HEK293 (cell line): ENCODE measurements around the gene CTSZ.

Experiments used
- CTCF ChIA-PET: fragments of 350-600 bp; formaldehyde crosslinking; extraction: SDS; loops from one replicate; lab custom pipeline; 2021; ENCODE audit warnings: antibody characterized with exemption; lab: Yijun Ruan, JAX
- POLR2A ChIA-PET: fragments of 300-600 bp; formaldehyde crosslinking; extraction: SDS; loops from one replicate; lab custom pipeline; 2020; ENCODE audit warnings: antibody characterized with exemption, inconsistent platforms; lab: Yijun Ruan, JAX
- H3K27ac ChIP-seq: fragments of 200-500 bp; sonication (Bioruptor generic); 2 replicates; pipeline ENCODE4 v1.5.1; 2014; ENCODE audit warnings: low read depth, low read length, control low read depth, inconsistent platforms; ENCODE audit errors: extremely low read depth
- H3K36me3 ChIP-seq, 2 experiments: fragments of 200-500 bp in 1 of 2; sonication (Bioruptor generic) in 1 of 2; 1 replicate in 1 of 2; 2 replicates in 1 of 2; pipeline ENCODE4 v1.5.1; 2014 to 2017; ENCODE audit warnings: inconsistent platforms in 2 of 2, low read length in 2 of 2; ENCODE audit not compliant: control insufficient read depth in 2 of 2, insufficient read depth in 1 of 2
- H3K4me1 ChIP-seq: fragments of 200-500 bp; sonication (Bioruptor generic); 2 replicates; pipeline ENCODE4 v1.5.1; 2014; ENCODE audit warnings: mild to moderate bottlenecking, low read length, inconsistent platforms; ENCODE audit not compliant: control insufficient read depth, insufficient read depth
- H3K4me3 ChIP-seq: 2 replicates; pipeline ENCODE4 v1.5.1; 2011; ENCODE audit warnings: low read depth, mild to moderate bottlenecking, control low read depth, low read length, moderate library complexity
- H3K9me3 ChIP-seq: fragments of 200-500 bp; sonication (Bioruptor generic); 2 replicates; pipeline ENCODE4 v1.5.1; 2014; ENCODE audit warnings: low read depth, low read length, inconsistent platforms; ENCODE audit not compliant: control insufficient read depth, insufficient read depth
- GLI2 ChIP-seq: fragments of 450-650 bp; formaldehyde crosslinking; IDR thresholded peaks from 2 replicates; pipeline ENCODE4; 2017; ENCODE audit warnings: missing biosample characterization, missing genetic modification characterization, low read depth, borderline replicate concordance
- GLI4 ChIP-seq: fragments of 450-650 bp; formaldehyde crosslinking; IDR thresholded peaks from 2 replicates; pipeline ENCODE4 v1.5.1; 2016; ENCODE audit warnings: missing biosample characterization, missing genetic modification characterization
- PRDM1 ChIP-seq: fragments of 450-650 bp; formaldehyde crosslinking; IDR thresholded peaks from 2 replicates; pipeline ENCODE4; 2016; ENCODE audit warnings: missing biosample characterization, missing genetic modification characterization
- SP3 ChIP-seq: fragments of 450-650 bp; formaldehyde crosslinking; IDR thresholded peaks from 2 replicates; pipeline ENCODE4 v1.5.1; 2016; ENCODE audit warnings: missing biosample characterization, missing genetic modification characterization
- SP7 ChIP-seq: fragments of 450-650 bp; formaldehyde crosslinking; IDR thresholded peaks from 2 replicates; pipeline ENCODE4 v1.5.1; 2016; ENCODE audit warnings: missing biosample characterization, missing genetic modification characterization
- ZNF174 ChIP-seq: fragments of 450-650 bp; formaldehyde crosslinking; IDR thresholded peaks from 2 replicates; pipeline ENCODE4 v1.5.0; 2017; ENCODE audit warnings: missing biosample characterization, mild to moderate bottlenecking, missing genetic modification characterization
- ZNF184 ChIP-seq: fragments of 450-650 bp; IDR thresholded peaks from 2 replicates; pipeline ENCODE4 v1.5.1; 2018; ENCODE audit warnings: missing biosample characterization, mild to moderate bottlenecking, missing genetic modification characterization
- ZNF341 ChIP-seq: fragments of 450-650 bp; formaldehyde crosslinking; IDR thresholded peaks from 2 replicates; pipeline ENCODE4; 2016; ENCODE audit warnings: low read depth, missing biosample characterization, missing genetic modification characterization
- ZNF510 ChIP-seq: fragments of 450-650 bp; formaldehyde crosslinking; IDR thresholded peaks from 2 replicates; pipeline ENCODE4 v1.5.1; 2018; ENCODE audit warnings: mild to moderate bottlenecking, missing genetic modification characterization, missing biosample characterization; ENCODE audit not compliant: insufficient replicate concordance
- ZNF596 ChIP-seq: fragments of 450-650 bp; IDR thresholded peaks from 2 replicates; pipeline ENCODE4 v1.5.0; 2018; ENCODE audit warnings: missing biosample characterization, mild to moderate bottlenecking, missing genetic modification characterization, moderate library complexity
- TF ChIP-seq, protein P1 (sequence below): fragments of 450-650 bp; formaldehyde crosslinking; IDR thresholded peaks from 2 replicates; pipeline ENCODE4 v1.5.1; 2017; ENCODE audit warnings: missing biosample characterization, missing genetic modification characterization
- TF ChIP-seq, protein P2 (sequence below): fragments of 450-650 bp; formaldehyde crosslinking; IDR thresholded peaks from 2 replicates; pipeline ENCODE4 v1.5.1; 2017; ENCODE audit warnings: missing biosample characterization, missing genetic modification characterization
- TF ChIP-seq, protein P3 (sequence below): fragments of 450-650 bp; formaldehyde crosslinking; IDR thresholded peaks from 2 replicates; pipeline ENCODE4 v1.5.1; 2016; ENCODE audit warnings: missing biosample characterization, missing genetic modification characterization, low read depth

The CTSZ gene

DNA sequence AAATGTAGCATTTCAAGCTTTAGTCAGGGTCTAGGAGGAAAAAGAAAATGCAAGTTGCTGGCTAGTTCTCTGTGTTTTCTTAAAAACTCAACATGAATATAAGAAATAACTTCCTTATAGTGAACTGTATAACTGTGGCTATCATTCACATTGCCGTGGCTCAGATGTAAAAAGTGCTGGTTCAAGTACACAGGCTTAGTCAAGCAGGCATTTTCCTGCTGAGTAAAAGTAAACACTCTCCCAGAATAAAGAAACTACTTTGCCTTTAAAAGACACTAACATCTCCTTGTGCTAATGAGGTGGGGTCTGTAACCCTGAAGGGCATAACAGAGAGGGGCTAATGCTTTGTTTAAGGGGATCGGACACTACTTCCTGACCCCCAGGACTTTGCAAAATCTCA, 21.8 kb upstream of the CTSZ start:
- H3K27ac ChIP-seq = no peak overlapping the region

DNA sequence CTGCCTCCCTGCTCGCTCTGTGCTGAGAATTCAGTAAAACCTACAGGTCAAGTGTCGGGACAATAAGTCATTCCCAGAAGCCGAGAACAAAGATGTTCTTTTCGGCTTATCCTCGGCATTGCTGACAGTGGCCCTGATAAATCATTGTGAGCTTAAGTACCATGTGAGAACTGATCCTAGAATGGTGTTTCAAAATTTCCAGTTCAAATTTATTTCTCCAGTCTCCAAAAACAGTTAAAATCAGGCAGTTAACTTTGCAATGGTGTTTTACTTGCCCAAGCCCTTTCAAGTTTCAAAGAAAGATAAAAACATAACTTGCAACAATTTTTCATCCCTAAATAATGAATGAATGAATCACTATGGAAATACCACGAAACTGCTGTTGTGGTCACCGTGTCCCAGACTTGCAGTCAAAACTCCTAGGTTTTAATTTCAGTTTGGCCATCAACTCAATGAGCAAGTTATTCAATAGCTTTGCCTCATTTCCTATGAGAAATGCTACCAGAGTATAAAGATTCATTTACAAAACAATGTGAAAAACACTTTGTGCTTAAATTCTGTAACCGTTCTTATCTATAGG, 20.8 kb upstream of the CTSZ start:
- POLR2A ChIA-PET = no interaction called here
- H3K27ac ChIP-seq = no peak overlapping the region
- TF ChIP-seq, protein P1, sequence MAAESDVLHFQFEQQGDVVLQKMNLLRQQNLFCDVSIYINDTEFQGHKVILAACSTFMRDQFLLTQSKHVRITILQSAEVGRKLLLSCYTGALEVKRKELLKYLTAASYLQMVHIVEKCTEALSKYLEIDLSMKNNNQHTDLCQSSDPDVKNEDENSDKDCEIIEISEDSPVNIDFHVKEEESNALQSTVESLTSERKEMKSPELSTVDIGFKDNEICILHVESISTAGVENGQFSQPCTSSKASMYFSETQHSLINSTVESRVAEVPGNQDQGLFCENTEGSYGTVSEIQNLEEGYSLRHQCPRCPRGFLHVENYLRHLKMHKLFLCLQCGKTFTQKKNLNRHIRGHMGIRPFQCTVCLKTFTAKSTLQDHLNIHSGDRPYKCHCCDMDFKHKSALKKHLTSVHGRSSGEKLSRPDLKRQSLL (tag by site-specific recombination) = no peak
- TF ChIP-seq, protein P2, sequence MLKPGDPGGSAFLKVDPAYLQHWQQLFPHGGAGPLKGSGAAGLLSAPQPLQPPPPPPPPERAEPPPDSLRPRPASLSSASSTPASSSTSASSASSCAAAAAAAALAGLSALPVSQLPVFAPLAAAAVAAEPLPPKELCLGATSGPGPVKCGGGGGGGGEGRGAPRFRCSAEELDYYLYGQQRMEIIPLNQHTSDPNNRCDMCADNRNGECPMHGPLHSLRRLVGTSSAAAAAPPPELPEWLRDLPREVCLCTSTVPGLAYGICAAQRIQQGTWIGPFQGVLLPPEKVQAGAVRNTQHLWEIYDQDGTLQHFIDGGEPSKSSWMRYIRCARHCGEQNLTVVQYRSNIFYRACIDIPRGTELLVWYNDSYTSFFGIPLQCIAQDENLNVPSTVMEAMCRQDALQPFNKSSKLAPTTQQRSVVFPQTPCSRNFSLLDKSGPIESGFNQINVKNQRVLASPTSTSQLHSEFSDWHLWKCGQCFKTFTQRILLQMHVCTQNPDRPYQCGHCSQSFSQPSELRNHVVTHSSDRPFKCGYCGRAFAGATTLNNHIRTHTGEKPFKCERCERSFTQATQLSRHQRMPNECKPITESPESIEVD (tag by site-specific recombination) = 0 out of 2 replicates have a peak, but pooled peaks have one; percentile 31
- H3K4me3 ChIP-seq = no peak overlapping the region
- CTCF ChIA-PET = interaction anchor here (0.6 to 0.7 kb wide), 2 partner anchors 8 to 990 kb away, joined by 3 read pairs; no protein-coding TSS in a partner anchor
- H3K9me3 ChIP-seq = no peaks in the 10 kb centered on the region
- peaks cover 7% of the 10 kb centered on the region; the same call in 1 of the 2 replicates for H3K4me1 ChIP-seq
- H3K36me3 ChIP-seq = peaks cover 4 to 83% of the 10 kb centered on the region in 2 experiments

More for the DNA sequence above, 21.8 kb upstream of the CTSZ start:
- TF ChIP-seq GLI2 (tag by site-specific recombination) = no peak
- TF ChIP-seq SP3 (tag by site-specific recombination) = no peak
- 0 out of 2 replicates have a peak, but pooled peaks have one; percentile 36 for TF ChIP-seq PRDM1
- Histone ChIP-seq H3K36me3 (peaks cover 4 to 77% of the 10 kb centered on the region in 2 experiments), H3K4me1 (peaks cover 7% of the 10 kb centered on the region; the same call in 1 of the 2 replicates), H3K9me3 (no peaks in the 10 kb centered on the region), H3K4me3 (no peak overlapping the region)
- ChIA-PET POLR2A (interaction anchor here (0.9 kb wide), 1 partner anchor 137 kb away, joined by 3 read pairs; no protein-coding TSS in a partner anchor), CTCF (no interaction called here)

DNA sequence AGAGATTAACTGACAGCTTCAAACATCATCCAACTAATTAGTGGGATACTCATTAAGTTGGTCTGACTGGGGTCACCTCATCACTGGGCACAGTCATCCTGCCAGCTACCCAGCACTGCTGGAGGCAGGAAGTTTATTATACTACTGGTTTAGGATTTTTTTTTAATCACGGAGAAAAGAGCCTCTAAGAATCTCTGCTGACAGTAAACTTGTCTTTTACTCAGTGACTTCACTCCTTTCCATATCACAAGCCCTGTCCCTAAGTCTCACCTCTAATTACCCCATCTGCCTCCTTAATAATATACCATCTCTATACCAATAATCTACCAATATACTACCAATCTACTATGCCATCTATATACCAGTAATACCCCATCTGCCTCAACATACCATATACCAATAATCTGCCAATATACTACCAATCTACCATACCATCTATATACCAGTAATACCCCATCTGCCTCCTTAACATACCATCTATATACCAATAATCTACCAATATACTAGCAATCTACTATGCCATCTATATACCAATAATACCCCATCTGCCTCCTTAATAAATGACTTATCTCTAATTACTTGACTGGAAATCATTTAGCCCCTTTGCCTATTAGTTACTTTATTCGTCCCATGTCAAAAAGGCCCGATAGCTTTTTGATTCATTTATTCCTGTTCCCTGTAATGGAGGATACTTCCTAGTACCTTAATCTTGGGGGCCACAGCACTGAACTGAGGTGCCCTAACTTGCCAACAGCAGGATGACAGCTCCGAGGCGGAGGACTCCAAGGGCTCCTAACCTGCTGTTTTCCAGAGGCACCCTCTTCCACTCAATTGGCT, 20.1 kb upstream of the CTSZ start:
- H3K4me1 ChIP-seq = peaks cover 7% of the 10 kb centered on the region; the same call in 1 of the 2 replicates
- H3K27ac ChIP-seq = no peak overlapping the region
- H3K9me3 ChIP-seq = no peaks in the 10 kb centered on the region
- ChIA-PET CTCF (no interaction called here), POLR2A (no interaction called here)
- H3K4me3 ChIP-seq = no peak overlapping the region
- peaks cover 5 to 87% of the 10 kb centered on the region in 2 experiments for H3K36me3 ChIP-seq
- no peak for TF ChIP-seq ZNF341 (tag by site-specific recombination)

DNA sequence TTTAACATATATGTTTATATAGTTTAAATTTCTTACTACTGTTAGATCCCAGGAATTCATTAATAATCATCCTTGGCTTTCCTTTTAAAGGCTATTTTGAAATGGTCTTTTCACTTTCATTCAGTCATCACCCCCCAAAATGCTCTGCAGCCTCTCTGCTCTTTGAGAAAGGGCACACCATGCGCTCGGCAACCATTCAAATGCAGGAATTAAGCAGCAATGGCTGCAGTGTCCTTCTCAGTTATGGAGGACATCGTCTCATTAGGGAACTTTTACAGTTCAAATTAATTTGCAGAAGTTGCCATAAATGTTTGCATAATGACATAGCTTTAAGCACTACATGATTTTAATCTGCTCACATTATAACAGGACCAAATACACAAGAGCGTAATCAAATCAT, 18.5 kb upstream of the CTSZ start:
- CTCF ChIA-PET = interaction anchor here (0.6 kb wide), 1 partner anchor 62 kb away, joined by 3 read pairs; no protein-coding TSS in a partner anchor
- H3K36me3 ChIP-seq = peaks cover 7 to 79% of the 10 kb centered on the region in 2 experiments
- POLR2A ChIA-PET = no interaction called here
- no peak for TF ChIP-seq ZNF174
- TF ChIP-seq, protein P3, sequence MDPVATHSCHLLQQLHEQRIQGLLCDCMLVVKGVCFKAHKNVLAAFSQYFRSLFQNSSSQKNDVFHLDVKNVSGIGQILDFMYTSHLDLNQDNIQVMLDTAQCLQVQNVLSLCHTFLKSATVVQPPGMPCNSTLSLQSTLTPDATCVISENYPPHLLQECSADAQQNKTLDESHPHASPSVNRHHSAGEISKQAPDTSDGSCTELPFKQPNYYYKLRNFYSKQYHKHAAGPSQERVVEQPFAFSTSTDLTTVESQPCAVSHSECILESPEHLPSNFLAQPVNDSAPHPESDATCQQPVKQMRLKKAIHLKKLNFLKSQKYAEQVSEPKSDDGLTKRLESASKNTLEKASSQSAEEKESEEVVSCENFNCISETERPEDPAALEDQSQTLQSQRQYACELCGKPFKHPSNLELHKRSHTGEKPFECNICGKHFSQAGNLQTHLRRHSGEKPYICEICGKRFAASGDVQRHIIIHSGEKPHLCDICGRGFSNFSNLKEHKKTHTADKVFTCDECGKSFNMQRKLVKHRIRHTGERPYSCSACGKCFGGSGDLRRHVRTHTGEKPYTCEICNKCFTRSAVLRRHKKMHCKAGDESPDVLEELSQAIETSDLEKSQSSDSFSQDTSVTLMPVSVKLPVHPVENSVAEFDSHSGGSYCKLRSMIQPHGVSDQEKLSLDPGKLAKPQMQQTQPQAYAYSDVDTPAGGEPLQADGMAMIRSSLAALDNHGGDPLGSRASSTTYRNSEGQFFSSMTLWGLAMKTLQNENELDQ (tag by site-specific recombination) = no peak
- no peak for TF ChIP-seq ZNF184 (tag by site-specific recombination)
- TF ChIP-seq, protein P2 (tag by site-specific recombination) = no peak
- TF ChIP-seq SP7 (tag by site-specific recombination) = 0 out of 2 replicates have a peak, but pooled peaks have one; percentile 35
- no peak for TF ChIP-seq GLI4 (tag by site-specific recombination)
- TF ChIP-seq ZNF510 (tag by site-specific recombination) = no peak
- TF ChIP-seq ZNF596 (tag by site-specific recombination) = no peak

More for the DNA sequence above, 18.5 kb upstream of the CTSZ start:
- Histone ChIP-seq H3K9me3 (no peaks in the 10 kb centered on the region), H3K4me1 (0 out of 2 replicates have a peak, but pooled peaks cover 2% of the 10 kb centered on the region), H3K4me3 (no peak overlapping the region), H3K27ac (no peak overlapping the region)
